ENCODE data around the gene RAMAC.
"Not testable (repeated sequence)": the region's sequence is repeated elsewhere in the genome, so short reads cannot be mapped to it uniquely, and the experiment has no call there.

RAMAC gene

GRCh38 chr15:83014205-83014653 is 28.2 kb downstream of the RAMAC start:
- DNase-seq (ENCODE audit: low spot score): no peak

- DNase-seq (ENCODE audit: low spot score): no peak
Observed at GRCh38 chr15:83015361-83015760, 29.4 kb downstream of the RAMAC start.

GRCh38 chr15:83016906-83017305 is 30.9 kb downstream of the RAMAC start:
- no peak for DNase-seq (ENCODE audit: low spot score)

GRCh38 chr15:83018436-83018835 is 32.4 kb downstream of the RAMAC start:
- no peak for DNase-seq (ENCODE audit: low spot score)

GRCh38 chr15:83030021-83030420 is 44.0 kb downstream of the RAMAC start:
- DNase-seq (ENCODE audit: low spot score): no peak

GRCh38 chr15:83031234-83031633 is 45.2 kb downstream of the RAMAC start:
- not testable (repeated sequence) for DNase-seq (ENCODE audit: low spot score)

GRCh38 chr15:83036253-83036652 is 50.2 kb downstream of the RAMAC start:
- DNase-seq (ENCODE audit: low spot score): no peak

- no peak for DNase-seq (ENCODE audit: low spot score)
Observed at GRCh38 chr15:83039206-83039605, 53.2 kb downstream of the RAMAC start.
